ENCODE results near the gene PLK3. TPM values are rescaled to one million over a fixed set of nuclear protein-coding genes. Genes with fewer than 3 reads are reported as not detected.

The PLK3 gene
- total RNA-seq, 2 donors from 2014 or later, result 58.7 to 92.0 TPM

- no peaks in the 10 kb centered on the region for H3K9me3 Mint-ChIP-seq
- peak overlapping the region; percentile 89 for H3K4me3 Mint-ChIP-seq
- peaks cover 18% of the 10 kb centered on the region for H3K4me1 Mint-ChIP-seq
- peaks cover 56% of the 10 kb centered on the region for H3K36me3 Mint-ChIP-seq (ENCODE audit: low read depth)
- H3K27ac Mint-ChIP-seq, result peak overlapping the region; percentile 90
- H3K27me3 Mint-ChIP-seq, result no peaks in the 10 kb centered on the region
- peak; percentile 30 for ATAC-seq (replicated peaks)
Measured at GRCh38 chr1:44801491-44802305, 1.5 kb downstream of the PLK3 start.

GRCh38 chr1:44802306-44803061 lies 2.3 kb downstream of the PLK3 start:
- peak overlapping the region; percentile 89 for H3K4me3 Mint-ChIP-seq
- no peak for ATAC-seq (replicated peaks)
- peak overlapping the region; percentile 90 for H3K27ac Mint-ChIP-seq
- H3K4me1 Mint-ChIP-seq, result peaks cover 25% of the 10 kb centered on the region
- no peaks in the 10 kb centered on the region for H3K9me3 Mint-ChIP-seq
- no peaks in the 10 kb centered on the region for H3K27me3 Mint-ChIP-seq
- peaks cover 64% of the 10 kb centered on the region for H3K36me3 Mint-ChIP-seq (ENCODE audit: low read depth)

GRCh38 chr1:44803062-44803311 lies 2.8 kb downstream of the PLK3 start:
- Mint-ChIP-seq H3K36me3 (ENCODE audit: low read depth) (peaks cover 69% of the 10 kb centered on the region), H3K4me3 (peak overlapping the region; percentile 89), H3K27ac (peak overlapping the region; percentile 90), H3K27me3 (no peaks in the 10 kb centered on the region), H3K9me3 (no peaks in the 10 kb centered on the region), H3K4me1 (peaks cover 26% of the 10 kb centered on the region)
- no peak for ATAC-seq (replicated peaks)

- no peak for ATAC-seq (replicated peaks)
- H3K9me3 Mint-ChIP-seq, result no peaks in the 10 kb centered on the region
- H3K4me3 Mint-ChIP-seq, result peak overlapping the region; percentile 89
- H3K4me1 Mint-ChIP-seq, result peaks cover 26% of the 10 kb centered on the region
- no peaks in the 10 kb centered on the region for H3K27me3 Mint-ChIP-seq
- peak overlapping the region; percentile 90 for H3K27ac Mint-ChIP-seq
- H3K36me3 Mint-ChIP-seq (ENCODE audit: low read depth), result peaks cover 74% of the 10 kb centered on the region
Measured at GRCh38 chr1:44803312-44804095, 3.3 kb downstream of the PLK3 start.

GRCh38 chr1:44805311-44806024 lies 5.3 kb downstream of the PLK3 start:
- H3K27ac Mint-ChIP-seq, result peak overlapping the region; percentile 90
- H3K4me1 Mint-ChIP-seq, result peaks cover 32% of the 10 kb centered on the region
- peaks cover 94% of the 10 kb centered on the region for H3K36me3 Mint-ChIP-seq (ENCODE audit: low read depth)
- no peaks in the 10 kb centered on the region for H3K27me3 Mint-ChIP-seq
- H3K9me3 Mint-ChIP-seq, result no peaks in the 10 kb centered on the region
- ATAC-seq (replicated peaks), result no peak
- H3K4me3 Mint-ChIP-seq, result peak overlapping the region; percentile 89

- H3K27me3 Mint-ChIP-seq, result no peaks in the 10 kb centered on the region
- no peaks in the 10 kb centered on the region for H3K9me3 Mint-ChIP-seq
- peaks cover 95% of the 10 kb centered on the region for H3K36me3 Mint-ChIP-seq (ENCODE audit: low read depth)
- H3K4me1 Mint-ChIP-seq, result peaks cover 39% of the 10 kb centered on the region
- peak overlapping the region; percentile 91 for H3K4me3 Mint-ChIP-seq
- peak overlapping the region; percentile 99 for H3K27ac Mint-ChIP-seq
- ATAC-seq (replicated peaks), result no peak
Measured at GRCh38 chr1:44806025-44806703, 6.0 kb downstream of the PLK3 start.

- Mint-ChIP-seq H3K4me1 (peaks cover 44% of the 10 kb centered on the region), H3K4me3 (peak within 1 kb of the TSS; percentile 91), H3K27me3 (no peaks in the 10 kb centered on the region), H3K9me3 (no peaks in the 10 kb centered on the region), H3K36me3 (ENCODE audit: low read depth) (peaks cover 95% of the 10 kb centered on the region), H3K27ac (peak within 1 kb of the TSS; percentile 99)
- ATAC-seq (replicated peaks), result no peak
Measured at GRCh38 chr1:44806704-44807363, 6.7 kb downstream of the PLK3 start, which contains the start of gene DYNLT4. DYNLT4 (minus strand) TSS chr1:44807351; CDS start chr1:44806668, 683 bp downstream.

- peak overlapping the region; percentile 99 for H3K27ac Mint-ChIP-seq
- no peaks in the 10 kb centered on the region for H3K9me3 Mint-ChIP-seq
- ATAC-seq (replicated peaks), result peak; percentile 59
- peak overlapping the region; percentile 91 for H3K4me3 Mint-ChIP-seq
- H3K27me3 Mint-ChIP-seq, result no peaks in the 10 kb centered on the region
- peaks cover 44% of the 10 kb centered on the region for H3K4me1 Mint-ChIP-seq
- peaks cover 95% of the 10 kb centered on the region for H3K36me3 Mint-ChIP-seq (ENCODE audit: low read depth)
Measured at GRCh38 chr1:44807364-44808062, 7.3 kb downstream of the PLK3 start.

GRCh38 chr1:44808063-44808937 lies 8.1 kb downstream of the PLK3 start, which contains the start of gene BTBD19:
BTBD19 (plus strand) TSS chr1:44808523; CDS start chr1:44808821, 298 bp downstream.
- H3K9me3 Mint-ChIP-seq, result no peaks in the 10 kb centered on the region
- no peaks in the 10 kb centered on the region for H3K27me3 Mint-ChIP-seq
- H3K4me3 Mint-ChIP-seq, result peak within 1 kb of the TSS; percentile 91
- H3K36me3 Mint-ChIP-seq (ENCODE audit: low read depth), result peaks cover 95% of the 10 kb centered on the region
- peaks cover 40% of the 10 kb centered on the region for H3K4me1 Mint-ChIP-seq
- peak within 1 kb of the TSS; percentile 99 for H3K27ac Mint-ChIP-seq
- ATAC-seq (replicated peaks), result peak; percentile 66

GRCh38 chr1:44808938-44809917 lies 9.1 kb downstream of the PLK3 start:
- Mint-ChIP-seq H3K4me3 (peak overlapping the region; percentile 91), H3K27me3 (no peaks in the 10 kb centered on the region), H3K27ac (peak overlapping the region; percentile 99), H3K36me3 (ENCODE audit: low read depth) (peaks cover 95% of the 10 kb centered on the region), H3K9me3 (no peaks in the 10 kb centered on the region), H3K4me1 (peaks cover 39% of the 10 kb centered on the region)
- peak; percentile 53 for ATAC-seq (replicated peaks)

GRCh38 chr1:44810101-44810761 lies 10.1 kb downstream of the PLK3 start:
- Mint-ChIP-seq H3K27ac (peak overlapping the region; percentile 99), H3K36me3 (ENCODE audit: low read depth) (peaks cover 95% of the 10 kb centered on the region), H3K9me3 (no peaks in the 10 kb centered on the region), H3K27me3 (no peaks in the 10 kb centered on the region), H3K4me3 (peak overlapping the region; percentile 91), H3K4me1 (peaks cover 42% of the 10 kb centered on the region)
- ATAC-seq (replicated peaks), result peak; percentile 3

Measured in activated T-helper 17 cell treated with anti-CD3 and anti-CD28 coated beads, Interleukin-2, amount 50 U/mL, for 72 hours (primary cell).